Kidney capillary endothelial cell (primary cell): ENCODE results near the gene RBM12.
A peak's percentile ranks its signal among the peaks of the same experiment; 100 is the strongest.
"Not testable (repeated sequence)": the region's sequence is repeated elsewhere in the genome, so short reads cannot be mapped to it uniquely, and the experiment has no call there.

Experiments used
- DNase-seq: peaks from one replicate; pipeline ENCODE4 v3.0.0-alpha.2; 2018; ENCODE audit warnings: low spot score

The RBM12 gene

GRCh38 chr20:35664466-35665206, at the start of gene RBM12, which contains the start of gene CPNE1:
Gene RBM12, minus strand, starts transcription at chr20:35664900. Its CDS starts 9,578 bp downstream, at chr20:35655322.
Gene CPNE1, minus strand, starts transcription at chr20:35664900. Its CDS starts 31,977 bp downstream, at chr20:35632923.
- DNase-seq: peak; percentile 91

- DNase-seq: no peak
Measured at GRCh38 chr20:35714127-35714526, 49.4 kb upstream of the RBM12 start.

GRCh38 chr20:35713120-35713519, 48.4 kb upstream of the RBM12 start:
- DNase-seq: not testable (repeated sequence)

GRCh38 chr20:35711588-35712209, 47.0 kb upstream of the RBM12 start:
- DNase-seq: no peak

GRCh38 chr20:35710884-35711587, 46.3 kb upstream of the RBM12 start:
- no peak for DNase-seq

- no peak for DNase-seq
Measured at GRCh38 chr20:35710039-35710438, 45.3 kb upstream of the RBM12 start.

GRCh38 chr20:35709259-35709658, 44.6 kb upstream of the RBM12 start:
- DNase-seq: no peak

GRCh38 chr20:35708502-35708901, 43.8 kb upstream of the RBM12 start:
- DNase-seq: no peak

- not testable (repeated sequence) for DNase-seq
Measured at GRCh38 chr20:35706591-35707529, 42.2 kb upstream of the RBM12 start.

- not testable (repeated sequence) for DNase-seq
Measured at GRCh38 chr20:35705894-35706293, 41.2 kb upstream of the RBM12 start.

- no peak for DNase-seq
Measured at GRCh38 chr20:35704514-35705261, 40.0 kb upstream of the RBM12 start.

- DNase-seq: no peak
Measured at GRCh38 chr20:35702824-35703695, 38.4 kb upstream of the RBM12 start.

GRCh38 chr20:35702051-35702823, 37.5 kb upstream of the RBM12 start:
- DNase-seq: no peak

- no peak for DNase-seq
Measured at GRCh38 chr20:35700625-35701148, 36.0 kb upstream of the RBM12 start.

GRCh38 chr20:35699957-35700624, 35.4 kb upstream of the RBM12 start:
- DNase-seq: no peak

- DNase-seq: peak; percentile 81
Measured at GRCh38 chr20:35699127-35699956, 34.6 kb upstream of the RBM12 start, which contains the start of the genes NFS1 and ROMO1. Gene NFS1, minus strand, starts transcription at chr20:35699352. Its CDS starts 64 bp downstream, at chr20:35699288. Gene ROMO1, plus strand, starts transcription at chr20:35699405. Its CDS starts 228 bp downstream, at chr20:35699633.
